Measurements from ENCODE around the gene GAS2L2. TPM values are rescaled to one million over a fixed set of nuclear protein-coding genes. Genes with fewer than 3 reads are reported as not detected.

The GAS2L2 gene
- polyA plus RNA-seq, 1 donor (not counting 4 experiments of a cell fraction or from before 2014, with no cell fraction given), result 0.05 TPM

- peaks cover 42% of the 10 kb centered on the region for H3K4me1 ChIP-seq (ENCODE audit: control insufficient read depth, extremely low read depth, insufficient read depth, low read length)
- no peaks in the 10 kb centered on the region for H4K20me1 ChIP-seq (ENCODE audit: control insufficient read depth, extremely low read depth, insufficient read depth, low read length)
- no peaks in the 10 kb centered on the region for H3K79me2 ChIP-seq (ENCODE audit: control insufficient read depth, insufficient read depth, low read length)
- H3K27ac ChIP-seq (ENCODE audit: control insufficient read depth, insufficient read depth, low read length), result no peak overlapping the region
- no peak overlapping the region for H3K9ac ChIP-seq (ENCODE audit: control insufficient read depth, extremely low read depth, insufficient read depth, low read length)
- H3K4me2 ChIP-seq (ENCODE audit: control insufficient read depth, extremely low read depth, insufficient read depth, low read depth, low read length), result no peak overlapping the region
- no peaks in the 10 kb centered on the region for H3K9me1 ChIP-seq (ENCODE audit: control insufficient read depth, extremely low read depth, insufficient read depth, low read length)
- no peak for DNase-seq (ENCODE audit: low read depth, low spot score)
- no peak for TF ChIP-seq EZH2 (IDR thresholded peaks at IDR 0.05; ENCODE audit: low read length)
- TF ChIP-seq CTCF (optimal IDR thresholded peaks at IDR 0.05 in 1 of 3, IDR thresholded peaks at IDR 0.05 in 1 of 3, conservative IDR thresholded peaks at IDR 0.05 in 1 of 3; ENCODE audit: extremely low read depth in 1 of 3, insufficient read depth in 2 of 3, low read length in 3 of 3), result no peak
- H3K4me3 ChIP-seq (ENCODE audit: control insufficient read depth in 2 of 3, extremely low read depth in 1 of 3, insufficient read depth in 2 of 3, low read depth in 1 of 3, low read length in 3 of 3), result no peak overlapping the region
- H2AFZ ChIP-seq (ENCODE audit: control insufficient read depth, low read length), result no peak overlapping the region
- FAIRE-seq, result no peak
- H3K9me3 ChIP-seq (ENCODE audit: control insufficient read depth, low read depth, low read length), result no peaks in the 10 kb centered on the region
- no peaks in the 10 kb centered on the region for H3K27me3 ChIP-seq (ENCODE audit: control insufficient read depth, extremely low read depth, insufficient read depth, low read length)
- dilution Hi-C loops (cut with MboI; ENCODE audit: extremely low pct_ligation_motif_present, low sequenced_read_pairs), result no loop called here
- H3K36me3 ChIP-seq (ENCODE audit: control insufficient read depth in 2 of 2, extremely low read depth in 1 of 2, insufficient read depth in 2 of 2, low read length in 2 of 2), result peaks cover 7 to 21% of the 10 kb centered on the region in 2 experiments
Measured at GRCh38 chr17:35780950-35781349, 27.9 kb upstream of the GAS2L2 start.

- Histone ChIP-seq H3K27me3 (ENCODE audit: control insufficient read depth, extremely low read depth, insufficient read depth, low read length) (no peaks in the 10 kb centered on the region), H3K4me3 (ENCODE audit: control insufficient read depth in 2 of 3, extremely low read depth in 1 of 3, insufficient read depth in 2 of 3, low read depth in 1 of 3, low read length in 3 of 3) (no peak overlapping the region), H3K27ac (ENCODE audit: control insufficient read depth, insufficient read depth, low read length) (peak overlapping the region; percentile 29), H2AFZ (ENCODE audit: control insufficient read depth, low read length) (no peak overlapping the region), H3K4me1 (ENCODE audit: control insufficient read depth, extremely low read depth, insufficient read depth, low read length) (peaks cover 29% of the 10 kb centered on the region), H3K4me2 (ENCODE audit: control insufficient read depth, extremely low read depth, insufficient read depth, low read depth, low read length) (no peak overlapping the region), H3K9me3 (ENCODE audit: control insufficient read depth, low read depth, low read length) (no peaks in the 10 kb centered on the region), H3K9me1 (ENCODE audit: control insufficient read depth, extremely low read depth, insufficient read depth, low read length) (no peaks in the 10 kb centered on the region), H3K36me3 (ENCODE audit: control insufficient read depth in 2 of 2, extremely low read depth in 1 of 2, insufficient read depth in 2 of 2, low read length in 2 of 2) (peaks cover 9 to 19% of the 10 kb centered on the region in 2 experiments), H4K20me1 (ENCODE audit: control insufficient read depth, extremely low read depth, insufficient read depth, low read length) (no peaks in the 10 kb centered on the region), H3K79me2 (ENCODE audit: control insufficient read depth, insufficient read depth, low read length) (no peaks in the 10 kb centered on the region), H3K9ac (ENCODE audit: control insufficient read depth, extremely low read depth, insufficient read depth, low read length) (no peak overlapping the region)
- dilution Hi-C loops (cut with MboI; ENCODE audit: extremely low pct_ligation_motif_present, low sequenced_read_pairs), result no loop called here
- DNase-seq (ENCODE audit: low read depth, low spot score) (no peak), FAIRE-seq (no peak)
- TF ChIP-seq EZH2 (IDR thresholded peaks at IDR 0.05; ENCODE audit: low read length) (no peak), CTCF (optimal IDR thresholded peaks at IDR 0.05 in 1 of 3, IDR thresholded peaks at IDR 0.05 in 1 of 3, conservative IDR thresholded peaks at IDR 0.05 in 1 of 3; ENCODE audit: extremely low read depth in 1 of 3, insufficient read depth in 2 of 3, low read length in 3 of 3) (no peak)
Measured at GRCh38 chr17:35778641-35779196, 25.7 kb upstream of the GAS2L2 start.

All from keratinocyte (primary cell).